Measurements from ENCODE around the gene ORAI2.

The ORAI2 gene

GRCh38 chr7:102456327-102456726 is 23.0 kb downstream of the ORAI2 start:
- TF ChIP-seq SIN3A (IDR thresholded peaks at IDR 0.05; ENCODE audit: borderline replicate concordance, insufficient read depth, low read length) (no peak), REST (IDR thresholded peaks at IDR 0.05; ENCODE audit: insufficient read depth in 1 of 2, low read depth in 2 of 2, low read length in 2 of 2) (no peak), FOXP2 (optimal IDR thresholded peaks at IDR 0.05; ENCODE audit: borderline replicate concordance, extremely low read depth, extremely low read length, insufficient read depth) (no peak), POLR2AphosphoS5 (IDR thresholded peaks at IDR 0.05; ENCODE audit: low read depth, low read length) (no peak)

GRCh38 chr7:102457352-102457924 is 24.1 kb downstream of the ORAI2 start:
- no peak for TF ChIP-seq SIN3A (IDR thresholded peaks at IDR 0.05; ENCODE audit: borderline replicate concordance, insufficient read depth, low read length)
- TF ChIP-seq FOXP2 (optimal IDR thresholded peaks at IDR 0.05; ENCODE audit: borderline replicate concordance, extremely low read depth, extremely low read length, insufficient read depth): no peak
- TF ChIP-seq POLR2AphosphoS5 (IDR thresholded peaks at IDR 0.05; ENCODE audit: low read depth, low read length): no peak
- no peak for TF ChIP-seq TAF1 (IDR thresholded peaks at IDR 0.05; ENCODE audit: borderline replicate concordance, insufficient read depth, low read length)
- TF ChIP-seq REST (IDR thresholded peaks at IDR 0.05; ENCODE audit: insufficient read depth in 1 of 2, low read depth in 2 of 2, low read length in 2 of 2): no peak

GRCh38 chr7:102459221-102459844 is 26.0 kb downstream of the ORAI2 start:
- TF ChIP-seq TAF1 (IDR thresholded peaks at IDR 0.05; ENCODE audit: borderline replicate concordance, insufficient read depth, low read length): no peak
- TF ChIP-seq SIN3A (IDR thresholded peaks at IDR 0.05; ENCODE audit: borderline replicate concordance, insufficient read depth, low read length): no peak
- TF ChIP-seq FOXP2 (optimal IDR thresholded peaks at IDR 0.05; ENCODE audit: borderline replicate concordance, extremely low read depth, extremely low read length, insufficient read depth): no peak
- no peak for TF ChIP-seq REST (IDR thresholded peaks at IDR 0.05; ENCODE audit: insufficient read depth in 1 of 2, low read depth in 2 of 2, low read length in 2 of 2)
- no peak for TF ChIP-seq POLR2AphosphoS5 (IDR thresholded peaks at IDR 0.05; ENCODE audit: low read depth, low read length)

- TF ChIP-seq TAF1 (IDR thresholded peaks at IDR 0.05; ENCODE audit: borderline replicate concordance, insufficient read depth, low read length): no peak
- TF ChIP-seq POLR2AphosphoS5 (IDR thresholded peaks at IDR 0.05; ENCODE audit: low read depth, low read length): no peak
- TF ChIP-seq SIN3A (IDR thresholded peaks at IDR 0.05; ENCODE audit: borderline replicate concordance, insufficient read depth, low read length): no peak
Observed at GRCh38 chr7:102460467-102460866, 27.1 kb downstream of the ORAI2 start.

GRCh38 chr7:102463841-102464576 is 30.6 kb downstream of the ORAI2 start:
- TF ChIP-seq SIN3A (IDR thresholded peaks at IDR 0.05; ENCODE audit: borderline replicate concordance, insufficient read depth, low read length) (no peak), FOXP2 (optimal IDR thresholded peaks at IDR 0.05; ENCODE audit: borderline replicate concordance, extremely low read depth, extremely low read length, insufficient read depth) (no peak), POLR2AphosphoS5 (IDR thresholded peaks at IDR 0.05; ENCODE audit: low read depth, low read length) (no peak), TAF1 (IDR thresholded peaks at IDR 0.05; ENCODE audit: borderline replicate concordance, insufficient read depth, low read length) (no peak), REST (IDR thresholded peaks at IDR 0.05; ENCODE audit: insufficient read depth in 1 of 2, low read depth in 2 of 2, low read length in 2 of 2) (no peak)
